GM23338 (cell line): Measurements from ENCODE around the gene CALM1. TPM values are rescaled to one million over a fixed set of nuclear protein-coding genes. Genes with fewer than 3 reads are reported as not detected.

Source experiments
- ATAC-seq: fragments of 200-7000 bp; cut with Tn5 transposase; 3 replicates; pipeline ENCODE4 v1.9.1; 2020
- DNase-seq: peaks from one replicate; pipeline ENCODE4 v3.0.0-alpha.2; 2015; ENCODE audit warnings: low spot score
- H2AFZ ChIP-seq: fragments of 200-600 bp; sonication (generic); 2 replicates; pipeline ENCODE4 v1.8.0; 2016; ENCODE audit warnings: antibody characterized with exemption, mild to moderate bottlenecking, moderate library complexity
- H3F3A ChIP-seq: fragments of 200-600 bp; sonication (generic); replicated peaks from 2 replicates; pipeline ENCODE4 v1.8.0; 2017; ENCODE audit warnings: antibody characterized with exemption, mixed run types, low read depth
- H3K27ac ChIP-seq: fragments of 200-600 bp; sonication (generic); 2 replicates; pipeline ENCODE4 v1.6.1; 2016; ENCODE audit warnings: low read depth
- H3K27me3 ChIP-seq: fragments of 200-600 bp; sonication (generic); 2 replicates; pipeline ENCODE4 v1.8.0; 2016; ENCODE audit warnings: mild to moderate bottlenecking, mixed run types, moderate library complexity; ENCODE audit not compliant: insufficient read depth
- H3K36me3 ChIP-seq: fragments of 200-600 bp; sonication (generic); 2 replicates; pipeline ENCODE4 v1.8.0; 2016; ENCODE audit warnings: mild to moderate bottlenecking; ENCODE audit not compliant: insufficient read depth
- H3K4me1 ChIP-seq: fragments of 200-600 bp; sonication (generic); 2 replicates; pipeline ENCODE4 v1.8.0; 2016; ENCODE audit warnings: mild to moderate bottlenecking, moderate library complexity; ENCODE audit not compliant: insufficient read depth
- H3K4me2 ChIP-seq: fragments of 200-600 bp; sonication (generic); 2 replicates; pipeline ENCODE4 v1.7.1; 2017; ENCODE audit warnings: mixed run types
- H3K4me3 ChIP-seq: fragments of 200-600 bp; sonication (generic); 2 replicates; pipeline ENCODE4 v1.6.1; 2016; ENCODE audit warnings: mixed run types
- H3K79me2 ChIP-seq: fragments of 200-600 bp; sonication (generic); replicated peaks from 2 replicates; pipeline ENCODE4 v1.8.0; 2017; ENCODE audit warnings: mild to moderate bottlenecking; ENCODE audit not compliant: insufficient read depth
- H3K9me2 ChIP-seq: fragments of 200-600 bp; sonication (generic); 2 replicates; pipeline ENCODE4 v1.8.0; 2017; ENCODE audit not compliant: insufficient read depth
- H4K20me1 ChIP-seq: fragments of 200-600 bp; sonication (generic); replicated peaks from 2 replicates; pipeline ENCODE4 v1.8.0; 2017; ENCODE audit warnings: mild to moderate bottlenecking; ENCODE audit not compliant: insufficient read depth
- H3K27ac Mint-ChIP-seq: 2 replicates; pipeline ENCODE4 v1.8.0; 2020; ENCODE audit warnings: inconsistent platforms, mild to moderate bottlenecking, moderate library complexity, mixed read lengths
- H3K27me3 Mint-ChIP-seq: 3 replicates; pipeline ENCODE4 v1.8.0; 2022; ENCODE audit warnings: low read depth, mild to moderate bottlenecking, moderate library complexity, mixed read lengths, inconsistent platforms; ENCODE audit not compliant: insufficient read depth, poor library complexity
- H3K36me3 Mint-ChIP-seq: 3 replicates; pipeline ENCODE4 v1.8.0; 2021; ENCODE audit warnings: low read depth, mild to moderate bottlenecking, inconsistent platforms, moderate library complexity, mixed read lengths
- H3K4me1 Mint-ChIP-seq: 3 replicates; pipeline ENCODE4 v1.8.0; 2020; ENCODE audit warnings: mild to moderate bottlenecking, inconsistent platforms, mixed read lengths
- H3K4me3 Mint-ChIP-seq: 3 replicates; pipeline ENCODE4 v1.8.0; 2021; ENCODE audit warnings: moderate library complexity, mild to moderate bottlenecking, inconsistent platforms, mixed read lengths
- H3K9me3 Mint-ChIP-seq: 3 replicates; pipeline ENCODE4 v1.8.0; 2020; ENCODE audit warnings: moderate library complexity, mild to moderate bottlenecking, inconsistent platforms, mixed read lengths
- POLR2AphosphoS5 ChIP-seq: IDR thresholded peaks from 2 replicates; pipeline ENCODE4 v1.6.1; 2016; ENCODE audit warnings: antibody characterized with exemption, low read depth
- STAT1 ChIP-seq: IDR thresholded peaks from one replicate; pipeline ENCODE4 v1.6.1; 2016; ENCODE audit warnings: antibody characterized with exemption; ENCODE audit not compliant: unreplicated experiment
- ZNF331 ChIP-seq: fragments of 250-450 bp; sonication (Bioruptor Pico); IDR thresholded peaks from 2 replicates; pipeline ENCODE4 v1.5.0; 2020; ENCODE audit warnings: low read depth, mild to moderate bottlenecking, moderate library complexity
- polyA plus RNA-seq: library from polyadenylated mRNA; unstranded; fragments of >200 nt; fragmentation: Nextera tagmentation; extraction: Ambion mirVana; gene quantifications from 2 replicates; pipeline ENCODE4 v1.2.1, GENCODE V29; 2016
- total RNA-seq: library from RNA; depleted of rRNA; stranded (reverse); fragments of >200 nt; shearing (Covaris generic); gene quantifications from 2 replicates; pipeline ENCODE4 v1.2.3, GENCODE V29; 2014
- TF ChIP-seq, protein P1 (sequence below): IDR thresholded peaks from 2 replicates; pipeline ENCODE4 v1.6.1; 2016; ENCODE audit warnings: antibody characterized with exemption
- TF ChIP-seq, protein P2 (sequence below), 2 experiments: fragments of 200-600 bp in 1 of 2; sonication (generic) in 1 of 2; conservative IDR thresholded peaks; 2 replicates each; pipeline versions ENCODE4 v1.5.1 to v1.6.1; 2016 to 2017; ENCODE audit warnings: antibody characterized with exemption in 2 of 2, low read depth in 2 of 2, mild to moderate bottlenecking in 2 of 2, moderate library complexity in 1 of 2
- TF ChIP-seq, protein P3 (sequence below): IDR thresholded peaks from one replicate; pipeline ENCODE4 v1.6.1; 2018; ENCODE audit warnings: antibody characterized with exemption; ENCODE audit not compliant: unreplicated experiment

CALM1 gene
- total and polyA plus RNA-seq, 2 experiments from 2014 or later = 308 to 2,024 TPM

DNA sequence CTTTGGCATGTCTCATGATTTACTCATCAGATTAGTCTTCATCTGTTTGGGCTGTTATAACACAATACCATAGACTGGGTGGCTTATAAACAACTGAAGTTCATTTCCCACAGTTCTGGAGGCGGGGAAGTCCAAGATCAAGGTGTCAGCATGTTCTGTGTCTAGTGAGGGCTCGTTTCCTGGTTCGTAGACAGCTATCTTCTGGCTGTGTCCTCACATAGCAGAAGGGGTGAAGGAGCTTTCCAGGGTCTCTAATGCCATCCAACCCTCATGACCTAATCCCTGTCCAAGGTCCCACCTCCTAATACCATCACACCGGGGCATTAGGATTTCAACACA lies 34.3 kb upstream of the CALM1 start:
- Mint-ChIP-seq H3K36me3 (no peaks in the 10 kb centered on the region), H3K4me1 (peaks cover 3% of the 10 kb centered on the region; the same call in 1 of the 3 replicates), H3K27ac (no peak overlapping the region), H3K4me3 (no peak overlapping the region), H3K27me3 (no peaks in the 10 kb centered on the region), H3K9me3 (no peaks in the 10 kb centered on the region)
- H3K9me2 ChIP-seq = no peaks in the 10 kb centered on the region
- no peaks in the 10 kb centered on the region for H3K27me3 ChIP-seq
- no peak overlapping the region for H3K4me2 ChIP-seq
- no peak overlapping the region for H2AFZ ChIP-seq
- H3K27ac ChIP-seq = no peak overlapping the region
- no peak for DNase-seq
- H4K20me1 ChIP-seq = no peaks in the 10 kb centered on the region
- H3F3A ChIP-seq = no peaks in the 10 kb centered on the region
- H3K4me1 ChIP-seq = no peaks in the 10 kb centered on the region
- TF ChIP-seq, protein P1, sequence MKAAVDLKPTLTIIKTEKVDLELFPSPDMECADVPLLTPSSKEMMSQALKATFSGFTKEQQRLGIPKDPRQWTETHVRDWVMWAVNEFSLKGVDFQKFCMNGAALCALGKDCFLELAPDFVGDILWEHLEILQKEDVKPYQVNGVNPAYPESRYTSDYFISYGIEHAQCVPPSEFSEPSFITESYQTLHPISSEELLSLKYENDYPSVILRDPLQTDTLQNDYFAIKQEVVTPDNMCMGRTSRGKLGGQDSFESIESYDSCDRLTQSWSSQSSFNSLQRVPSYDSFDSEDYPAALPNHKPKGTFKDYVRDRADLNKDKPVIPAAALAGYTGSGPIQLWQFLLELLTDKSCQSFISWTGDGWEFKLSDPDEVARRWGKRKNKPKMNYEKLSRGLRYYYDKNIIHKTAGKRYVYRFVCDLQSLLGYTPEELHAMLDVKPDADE = no peak
- H3K4me3 ChIP-seq = no peak overlapping the region
- no peak for ATAC-seq
- no peaks in the 10 kb centered on the region for H3K79me2 ChIP-seq
- H3K36me3 ChIP-seq = no peaks in the 10 kb centered on the region

DNA sequence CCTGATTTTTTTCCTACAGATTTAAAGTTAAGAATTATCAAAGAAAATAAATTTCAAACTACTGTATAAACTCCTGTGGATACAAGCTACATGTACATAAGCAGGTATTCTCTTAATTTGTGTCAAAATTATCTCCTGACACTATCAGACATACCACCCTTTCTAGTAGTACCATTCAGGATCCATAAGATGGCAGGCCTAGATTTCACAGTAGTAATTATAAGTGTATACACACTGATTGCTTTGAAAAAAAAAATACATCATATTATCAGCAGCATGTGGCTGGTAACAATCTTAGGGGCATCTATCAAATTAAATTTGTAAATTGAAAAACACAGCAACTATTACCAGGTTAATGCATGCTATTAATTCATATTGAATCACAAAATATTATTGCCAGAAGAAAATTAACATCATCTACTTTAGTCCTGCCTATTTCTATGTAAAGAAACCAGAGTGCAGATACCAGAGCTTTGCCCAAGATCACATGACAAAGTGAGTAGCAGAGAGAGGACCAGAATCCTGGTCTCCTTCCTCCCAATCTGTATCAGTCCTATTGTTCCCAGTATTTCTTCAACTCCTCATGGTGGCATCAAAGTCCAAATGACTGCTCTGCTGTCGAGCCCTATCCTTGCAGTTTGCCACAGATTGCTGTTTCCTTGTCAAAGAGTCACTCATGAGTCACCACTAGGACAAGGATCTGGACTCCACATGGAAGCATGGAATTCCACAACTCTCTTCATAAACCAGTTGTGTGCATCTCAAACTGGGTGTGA lies 27.7 kb upstream of the CALM1 start:
- Histone ChIP-seq H2AFZ (no peak overlapping the region), H3K4me2 (no peak overlapping the region), H3K36me3 (no peaks in the 10 kb centered on the region), H3K79me2 (no peaks in the 10 kb centered on the region), H3K27ac (no peak overlapping the region), H3K4me1 (no peaks in the 10 kb centered on the region), H4K20me1 (no peaks in the 10 kb centered on the region), H3K4me3 (no peak overlapping the region), H3F3A (no peaks in the 10 kb centered on the region), H3K9me2 (no peaks in the 10 kb centered on the region), H3K27me3 (no peaks in the 10 kb centered on the region)
- no peaks in the 10 kb centered on the region for H3K9me3 Mint-ChIP-seq
- H3K4me1 Mint-ChIP-seq = peaks cover 3% of the 10 kb centered on the region; the same call in 1 of the 3 replicates
- H3K4me3 Mint-ChIP-seq = no peak overlapping the region
- no peaks in the 10 kb centered on the region for H3K36me3 Mint-ChIP-seq
- H3K27ac Mint-ChIP-seq = no peak overlapping the region
- TF ChIP-seq, protein P1 = no peak
- TF ChIP-seq, protein P2, sequence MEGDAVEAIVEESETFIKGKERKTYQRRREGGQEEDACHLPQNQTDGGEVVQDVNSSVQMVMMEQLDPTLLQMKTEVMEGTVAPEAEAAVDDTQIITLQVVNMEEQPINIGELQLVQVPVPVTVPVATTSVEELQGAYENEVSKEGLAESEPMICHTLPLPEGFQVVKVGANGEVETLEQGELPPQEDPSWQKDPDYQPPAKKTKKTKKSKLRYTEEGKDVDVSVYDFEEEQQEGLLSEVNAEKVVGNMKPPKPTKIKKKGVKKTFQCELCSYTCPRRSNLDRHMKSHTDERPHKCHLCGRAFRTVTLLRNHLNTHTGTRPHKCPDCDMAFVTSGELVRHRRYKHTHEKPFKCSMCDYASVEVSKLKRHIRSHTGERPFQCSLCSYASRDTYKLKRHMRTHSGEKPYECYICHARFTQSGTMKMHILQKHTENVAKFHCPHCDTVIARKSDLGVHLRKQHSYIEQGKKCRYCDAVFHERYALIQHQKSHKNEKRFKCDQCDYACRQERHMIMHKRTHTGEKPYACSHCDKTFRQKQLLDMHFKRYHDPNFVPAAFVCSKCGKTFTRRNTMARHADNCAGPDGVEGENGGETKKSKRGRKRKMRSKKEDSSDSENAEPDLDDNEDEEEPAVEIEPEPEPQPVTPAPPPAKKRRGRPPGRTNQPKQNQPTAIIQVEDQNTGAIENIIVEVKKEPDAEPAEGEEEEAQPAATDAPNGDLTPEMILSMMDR (conservative IDR thresholded peaks at IDR 0.05; ENCODE audit: low read depth in 2 of 2) = peak in 1 of 2 experiments; percentile 1; a peak in 1 of 4 replicates
- no peaks in the 10 kb centered on the region for H3K27me3 Mint-ChIP-seq
- DNase-seq (no peak), ATAC-seq (no peak)

DNA sequence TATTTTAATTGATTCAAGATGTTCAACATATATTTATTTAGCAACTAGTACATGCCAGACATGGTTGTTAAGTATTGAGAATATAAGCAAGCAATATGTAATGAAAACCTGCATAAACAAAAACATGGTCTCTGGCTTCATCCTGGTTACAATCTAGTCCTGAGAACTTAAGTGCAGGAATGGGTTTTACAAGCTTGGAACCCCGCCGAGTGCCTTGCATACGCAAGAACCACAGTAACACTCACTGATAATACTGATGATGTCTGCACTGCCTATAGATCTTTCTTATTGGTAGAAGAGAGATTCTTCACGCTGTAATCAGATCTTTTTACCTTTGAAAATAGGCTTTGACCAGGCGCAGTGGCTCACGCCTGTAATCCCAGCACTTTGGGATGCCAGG lies 22.9 kb upstream of the CALM1 start:
- Histone ChIP-seq H3K4me1 (no peaks in the 10 kb centered on the region), H4K20me1 (no peaks in the 10 kb centered on the region), H3K27me3 (no peaks in the 10 kb centered on the region), H3K4me3 (no peak overlapping the region), H3K36me3 (no peaks in the 10 kb centered on the region), H3K79me2 (no peaks in the 10 kb centered on the region), H3F3A (no peaks in the 10 kb centered on the region), H3K9me2 (no peaks in the 10 kb centered on the region), H3K4me2 (no peak overlapping the region), H3K27ac (no peak overlapping the region), H2AFZ (no peak overlapping the region)
- H3K36me3 Mint-ChIP-seq = no peaks in the 10 kb centered on the region
- no peaks in the 10 kb centered on the region for H3K4me1 Mint-ChIP-seq
- H3K27me3 Mint-ChIP-seq = no peaks in the 10 kb centered on the region
- DNase-seq (no peak), ATAC-seq (no peak)
- no peaks in the 10 kb centered on the region for H3K9me3 Mint-ChIP-seq
- no peak overlapping the region for H3K4me3 Mint-ChIP-seq
- no peak overlapping the region for H3K27ac Mint-ChIP-seq
- TF ChIP-seq, protein P3, sequence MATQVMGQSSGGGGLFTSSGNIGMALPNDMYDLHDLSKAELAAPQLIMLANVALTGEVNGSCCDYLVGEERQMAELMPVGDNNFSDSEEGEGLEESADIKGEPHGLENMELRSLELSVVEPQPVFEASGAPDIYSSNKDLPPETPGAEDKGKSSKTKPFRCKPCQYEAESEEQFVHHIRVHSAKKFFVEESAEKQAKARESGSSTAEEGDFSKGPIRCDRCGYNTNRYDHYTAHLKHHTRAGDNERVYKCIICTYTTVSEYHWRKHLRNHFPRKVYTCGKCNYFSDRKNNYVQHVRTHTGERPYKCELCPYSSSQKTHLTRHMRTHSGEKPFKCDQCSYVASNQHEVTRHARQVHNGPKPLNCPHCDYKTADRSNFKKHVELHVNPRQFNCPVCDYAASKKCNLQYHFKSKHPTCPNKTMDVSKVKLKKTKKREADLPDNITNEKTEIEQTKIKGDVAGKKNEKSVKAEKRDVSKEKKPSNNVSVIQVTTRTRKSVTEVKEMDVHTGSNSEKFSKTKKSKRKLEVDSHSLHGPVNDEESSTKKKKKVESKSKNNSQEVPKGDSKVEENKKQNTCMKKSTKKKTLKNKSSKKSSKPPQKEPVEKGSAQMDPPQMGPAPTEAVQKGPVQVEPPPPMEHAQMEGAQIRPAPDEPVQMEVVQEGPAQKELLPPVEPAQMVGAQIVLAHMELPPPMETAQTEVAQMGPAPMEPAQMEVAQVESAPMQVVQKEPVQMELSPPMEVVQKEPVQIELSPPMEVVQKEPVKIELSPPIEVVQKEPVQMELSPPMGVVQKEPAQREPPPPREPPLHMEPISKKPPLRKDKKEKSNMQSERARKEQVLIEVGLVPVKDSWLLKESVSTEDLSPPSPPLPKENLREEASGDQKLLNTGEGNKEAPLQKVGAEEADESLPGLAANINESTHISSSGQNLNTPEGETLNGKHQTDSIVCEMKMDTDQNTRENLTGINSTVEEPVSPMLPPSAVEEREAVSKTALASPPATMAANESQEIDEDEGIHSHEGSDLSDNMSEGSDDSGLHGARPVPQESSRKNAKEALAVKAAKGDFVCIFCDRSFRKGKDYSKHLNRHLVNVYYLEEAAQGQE = no peak
- TF ChIP-seq STAT1 (no peak), POLR2AphosphoS5 (no peak), ZNF331 (CRISPR knock-in tag) (no peak)
- TF ChIP-seq, protein P2 (conservative IDR thresholded peaks at IDR 0.05; ENCODE audit: low read depth in 2 of 2) = no peak
